HepG2 (cell line): Measurements from ENCODE around the gene MRPL36.

ENCODE experiments used
- CBFB ChIP-seq: sonication (generic); formaldehyde crosslinking; IDR thresholded peaks from 2 replicates; pipeline ENCODE4 v1.4.0; 2020; ENCODE audit warnings: missing genetic modification reagents
- PCBP2 ChIP-seq: fragments of 200-400 bp; formaldehyde crosslinking; optimal IDR thresholded peaks from 2 replicates; pipeline ENCODE3; 2018; ENCODE audit warnings: low read length, low read depth; ENCODE audit not compliant: poor library complexity, severe bottlenecking
- SIN3B ChIP-seq: fragments of 150-350 bp; IDR thresholded peaks from 2 replicates; pipeline ENCODE4 v1.6.1; 2014; ENCODE audit warnings: low read length
- SMC3 ChIP-seq: IDR thresholded peaks from 2 replicates; pipeline ENCODE4 v1.6.1; 2011; ENCODE audit warnings: low read length, improper control_type of control experiment
- SP2 ChIP-seq: sonication (generic); formaldehyde crosslinking; IDR thresholded peaks from 2 replicates; pipeline ENCODE4 v1.5.1; 2020; ENCODE audit warnings: mild to moderate bottlenecking, missing genetic modification reagents
- USF2 ChIP-seq, 2 experiments: sonication (generic) in 1 of 2; formaldehyde crosslinking in 1 of 2; IDR thresholded peaks; 2 replicates each; pipeline versions ENCODE4 v1.5.1 to v1.6.1; 2011 to 2020; ENCODE audit warnings: borderline replicate concordance in 1 of 2, low read depth in 1 of 2, low read length in 1 of 2, mild to moderate bottlenecking in 1 of 2, missing genetic modification reagents in 1 of 2, moderate library complexity in 1 of 2
- XRCC5 ChIP-seq: fragments of 200-400 bp; formaldehyde crosslinking; optimal IDR thresholded peaks from 2 replicates; pipeline ENCODE3; 2017; ENCODE audit warnings: mild to moderate bottlenecking, low read length
- ZNF101 ChIP-seq: sonication (generic); formaldehyde crosslinking; IDR thresholded peaks from 2 replicates; pipeline ENCODE4 v1.4.0; 2020; ENCODE audit warnings: mild to moderate bottlenecking, low read depth, missing genetic modification reagents, borderline replicate concordance
- ZNF121 ChIP-seq: sonication (generic); formaldehyde crosslinking; IDR thresholded peaks from 2 replicates; pipeline ENCODE4 v1.5.0; 2020; ENCODE audit warnings: mild to moderate bottlenecking, missing genetic modification reagents
- ZNF343 ChIP-seq: sonication (generic); formaldehyde crosslinking; IDR thresholded peaks from 2 replicates; pipeline ENCODE4 v1.4.0; 2020; ENCODE audit warnings: mild to moderate bottlenecking, missing genetic modification reagents

GRCh38 chr5:1748845-1749244 is 50.8 kb downstream of the MRPL36 start:
- no peak for TF ChIP-seq SMC3
- no peak for TF ChIP-seq ZNF343 (CRISPR knock-in tag)
- no peak for TF ChIP-seq PCBP2
- TF ChIP-seq SP2 = no peak
- no peak for TF ChIP-seq SIN3B
- no peak for TF ChIP-seq ZNF121 (CRISPR knock-in tag)
- TF ChIP-seq ZNF101 = no peak
- TF ChIP-seq XRCC5 = no peak
- TF ChIP-seq USF2 (IDR thresholded peaks at IDR 0.05; ENCODE audit: low read depth, low read length) = no peak
- TF ChIP-seq USF2 (CRISPR knock-in tag; IDR thresholded peaks at IDR 0.05; ENCODE audit: borderline replicate concordance) = no peak
- no peak for TF ChIP-seq CBFB
